Spleen (tissue), 11 donors: ENCODE results near the gene FAM83G. TPM values are rescaled to one million over a fixed set of nuclear protein-coding genes. Genes with fewer than 3 reads are reported as not detected.

Source experiments
- DNase-seq: peaks from one replicate; pipeline ENCODE4 v3.0.0-alpha.2; 2020
- H3K27ac ChIP-seq, 8 donors: fragments of 200-600 bp; sonication (generic) in 7 of 8; 1 replicate in 4 of 8; 2 replicates in 4 of 8; pipeline versions ENCODE4 v1.5.0 to v1.8.0; 2016 to 2021; ENCODE audit warnings: inconsistent platforms in 4 of 8, mild to moderate bottlenecking in 4 of 8, moderate library complexity in 1 of 8
- H3K27me3 ChIP-seq, 7 donors: fragments of 200-600 bp; sonication (generic) in 6 of 7; replicated peaks in 1 of 7; 1 replicate in 4 of 7; 2 replicates in 3 of 7; pipeline versions ENCODE4 v1.5.0 to v1.8.0; 2016 to 2021; ENCODE audit warnings: inconsistent platforms in 3 of 7, mild to moderate bottlenecking in 1 of 7
- H3K36me3 ChIP-seq, 6 donors: fragments of 200-600 bp; sonication (generic) in 5 of 6; 1 replicate in 4 of 6; 2 replicates in 2 of 6; pipeline versions ENCODE4 v1.5.0 to v1.8.0; 2016 to 2021; ENCODE audit warnings: inconsistent platforms in 2 of 6
- H3K4me1 ChIP-seq, 6 donors: fragments of 200-600 bp; sonication (generic) in 5 of 6; 1 replicate in 3 of 6; 2 replicates in 3 of 6; pipeline versions ENCODE4 v1.5.0 to v1.8.0; 2016 to 2021; ENCODE audit warnings: inconsistent platforms in 3 of 6
- H3K4me3 ChIP-seq, 8 donors: fragments of 200-600 bp; sonication (generic) in 7 of 8; 1 replicate in 4 of 8; 2 replicates in 4 of 8; pipeline versions ENCODE4 v1.5.0 to v1.8.0; 2016 to 2021; ENCODE audit warnings: inconsistent platforms in 4 of 8, mild to moderate bottlenecking in 4 of 8, moderate library complexity in 2 of 8
- H3K9me3 ChIP-seq, 8 donors: fragments of 200-600 bp; sonication (generic) in 7 of 8; 1 replicate in 4 of 8; 2 replicates in 4 of 8; pipeline versions ENCODE4 v1.5.0 to v1.8.0; 2016 to 2021; ENCODE audit warnings: inconsistent platforms in 4 of 8
- CTCF ChIP-seq, 11 experiments: fragments of 200-600 bp in 7 of 11; fragments of 450-650 bp in 4 of 11; sonication (generic) in 4 of 11; IDR thresholded peaks in 8 of 11; conservative IDR thresholded peaks in 3 of 11; 1 replicate in 7 of 11; 2 replicates in 4 of 11; pipeline versions ENCODE4 v1.4.0 to v1.8.0; 2016 to 2021; ENCODE audit warnings: antibody characterized with exemption in 11 of 11, inconsistent platforms in 4 of 11, mild to moderate bottlenecking in 1 of 11
- POLR2A ChIP-seq, 3 donors: fragments of 450-650 bp; IDR thresholded peaks; one replicate each; pipeline ENCODE4 v1.5.1; 2017; ENCODE audit warnings: antibody characterized with exemption in 3 of 3, mild to moderate bottlenecking in 1 of 3
- POLR2AphosphoS5 ChIP-seq, 3 donors: sonication (generic); formaldehyde crosslinking; IDR thresholded peaks; one replicate each; pipeline ENCODE4 v1.5.1; 2017; ENCODE audit warnings: antibody characterized with exemption in 3 of 3
- WGBS, 5 donors: extraction: QIAGEN DNeasy Blood & Tissue Kit in 3 of 5; methylation state at CpG; one replicate each; pipeline versions ENCODE4 v1.1.5 to v1.1.7; 2013 to 2018; 5-methylcytosine and 5-hydroxymethylcytosine counted together
- intact Hi-C: fragments of 100-400 bp; cut with DNase I; formaldehyde crosslinking; loops from one replicate; pipeline ENCODE4 v1.15.0; 2023; ENCODE audit warnings: low total_unique reads
- polyA plus RNA-seq, 3 donors: library from polyadenylated mRNA; stranded (reverse); fragments of 200-250 nt; gene quantifications; one replicate each; pipeline ENCODE4 v1.2.1, GENCODE V29; 2013
- total RNA-seq, 7 donors: library from RNA; depleted of rRNA in 3 of 7; stranded (reverse); fragments of >200 nt in 3 of 7; fragmentation: NEBNext Ultra II Directional in 4 of 7; extraction: Animal tissue kit (Norgen Biotek cat#: 25700) in 4 of 7; gene quantifications; one replicate each; pipeline versions ENCODE4 v1.1.0 to v1.2.1, GENCODE V29; 2016 to 2021
- donor health status: healthy with polysubstance abuse.
- donor health status: DM: no; HTN: no; CAD: no; lungs with moderate emphysema.
- donor health status: DM: no; HTN: no; CAD: no.
- donor health status: Bipolar disorder and iron deficiency.
- donor health status: healthy.
- donor health status: DM: no; HTN: no; CAD: no.
- donor health status: DM: yes; HTN: yes; CAD: no.

FAM83G gene
- total and polyA plus RNA-seq, 10 donors, result 1.3 to 5.4 (median 4.6) TPM

- H3K4me3 ChIP-seq, result no peak overlapping the region
- H3K36me3 ChIP-seq, result peaks cover 0 to 12% (median 4%) of the 10 kb centered on the region in 6 donors
- no peaks in the 10 kb centered on the region for H3K9me3 ChIP-seq
- WGBS, 5 donors, result 79 to 94% (median 89%) methylated on average over 3 to 8 of the region's 8 CpGs
- H3K27ac ChIP-seq, result no peak overlapping the region
- peaks cover 0 to 16% (median 0%) of the 10 kb centered on the region in 7 donors for H3K27me3 ChIP-seq
- DNase-seq, result no peak
- intact Hi-C loops, result loop anchor here (10.0 kb wide), 1 partner anchor 71 kb away; no protein-coding TSS in a partner anchor
- TF ChIP-seq POLR2A (IDR thresholded peaks at IDR 0.05), result no peak
- TF ChIP-seq CTCF (IDR thresholded peaks at IDR 0.05 in 8 of 11, conservative IDR thresholded peaks at IDR 0.05 in 3 of 11), result no peak
- no peak for TF ChIP-seq POLR2AphosphoS5 (IDR thresholded peaks at IDR 0.05)
- H3K4me1 ChIP-seq, result no peaks in the 10 kb centered on the region
These were observed 11.7 kb upstream of the FAM83G start for GRCh38 chr17:19016297-19016696.

GRCh38 chr17:19015428-19015827, 10.9 kb upstream of the FAM83G start:
- H3K27me3 ChIP-seq, result peaks cover 0 to 16% (median 0%) of the 10 kb centered on the region in 7 donors
- no peak overlapping the region for H3K4me3 ChIP-seq
- intact Hi-C loops, result loop anchor here (10.0 kb wide), 1 partner anchor 71 kb away; no protein-coding TSS in a partner anchor
- peak; percentile 49 for DNase-seq
- no peaks in the 10 kb centered on the region for H3K4me1 ChIP-seq
- H3K36me3 ChIP-seq, result peaks cover 0 to 3% (median 0%) of the 10 kb centered on the region in 6 donors
- H3K27ac ChIP-seq, result no peak overlapping the region
- TF ChIP-seq POLR2A (IDR thresholded peaks at IDR 0.05), result no peak
- TF ChIP-seq CTCF (IDR thresholded peaks at IDR 0.05 in 8 of 11, conservative IDR thresholded peaks at IDR 0.05 in 3 of 11), result no peak
- no peak for TF ChIP-seq POLR2AphosphoS5 (IDR thresholded peaks at IDR 0.05)
- no peaks in the 10 kb centered on the region for H3K9me3 ChIP-seq
- 75 to 86% (median 81%) methylated on average over 7 of the region's 7 CpGs for WGBS, 5 donors

- Histone ChIP-seq H3K27me3 (peaks cover 0 to 16% (median 0%) of the 10 kb centered on the region in 7 donors), H3K27ac (no peak overlapping the region), H3K9me3 (no peaks in the 10 kb centered on the region), H3K4me1 (no peaks in the 10 kb centered on the region), H3K36me3 (no peaks in the 10 kb centered on the region), H3K4me3 (no peak overlapping the region)
- TF ChIP-seq POLR2AphosphoS5 (IDR thresholded peaks at IDR 0.05) (no peak), CTCF (IDR thresholded peaks at IDR 0.05 in 8 of 11, conservative IDR thresholded peaks at IDR 0.05 in 3 of 11) (no peak), POLR2A (IDR thresholded peaks at IDR 0.05) (no peak)
- intact Hi-C loops, result loop anchor here (10.0 kb wide), 1 partner anchor 70 kb away; no protein-coding TSS in a partner anchor
- peak; percentile 65 for DNase-seq
- 81 to 92% (median 86%) methylated on average over 23 to 29 of the region's 29 CpGs for WGBS, 5 donors
These were observed 10.2 kb upstream of the FAM83G start for GRCh38 chr17:19014628-19015215.

GRCh38 chr17:19013806-19014627, 9.5 kb upstream of the FAM83G start:
- DNase-seq, result peak; percentile 18
- WGBS, 5 donors, result 87 to 95% (median 92%) methylated on average over 9 to 11 of the region's 11 CpGs
- Histone ChIP-seq H3K36me3 (no peaks in the 10 kb centered on the region), H3K4me1 (no peaks in the 10 kb centered on the region), H3K4me3 (no peak overlapping the region), H3K9me3 (no peaks in the 10 kb centered on the region), H3K27ac (no peak overlapping the region), H3K27me3 (peaks cover 0 to 16% (median 0%) of the 10 kb centered on the region in 7 donors)
- no peak for TF ChIP-seq POLR2A (IDR thresholded peaks at IDR 0.05)
- no peak for TF ChIP-seq CTCF (IDR thresholded peaks at IDR 0.05 in 8 of 11, conservative IDR thresholded peaks at IDR 0.05 in 3 of 11)
- no peak for TF ChIP-seq POLR2AphosphoS5 (IDR thresholded peaks at IDR 0.05)
- intact Hi-C loops, result loop anchor here (10.0 kb wide), 1 partner anchor 69 kb away; no protein-coding TSS in a partner anchor
